GM12892 (cell line): ENCODE results near the gene TRIM29.

Experiments used
- POLR2A ChIP-seq: IDR thresholded peaks from 2 replicates; pipeline ENCODE4 v1.6.1; 2011; ENCODE audit warnings: low read depth, low read length, control low read depth
- TAF1 ChIP-seq: IDR thresholded peaks from 2 replicates; pipeline ENCODE4 v1.6.1; 2011; ENCODE audit warnings: low read depth, mild to moderate bottlenecking, control low read depth, low read length, borderline replicate concordance

DNA sequence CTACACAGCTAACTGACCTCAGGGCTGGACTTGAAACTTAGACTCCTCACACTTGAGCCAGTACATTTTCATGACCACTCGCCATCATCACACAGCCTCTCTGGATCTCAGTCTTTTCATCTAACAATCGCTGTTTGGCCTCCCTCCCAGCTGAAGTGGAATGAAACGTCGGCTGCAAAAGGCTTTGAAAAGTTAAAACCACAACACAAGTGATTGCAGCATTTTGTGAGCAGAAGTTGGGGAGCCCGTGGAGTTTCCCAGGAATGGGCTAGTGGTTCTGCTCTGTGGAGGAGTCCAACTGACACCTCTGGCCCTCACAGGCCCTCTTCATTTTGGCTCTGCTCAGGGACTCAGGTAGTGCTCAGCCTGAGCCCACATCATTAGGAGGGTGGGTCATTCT is 35.9 kb upstream of the TRIM29 start:
- TF ChIP-seq POLR2A (no peak), TAF1 (no peak)
